ENCODE results near the gene PDIA6.

Gene PDIA6

GRCh38 chr2:10733566-10733925 lies 79.0 kb downstream of the PDIA6 start:
- no peak overlapping the region for H3K4me3 ChIP-seq (ENCODE audit: low read depth in 1 of 2, low read length in 2 of 2)
- no peak overlapping the region for H3K27ac ChIP-seq (ENCODE audit: low read depth, low read length)
- no peak overlapping the region for H3K9ac ChIP-seq (ENCODE audit: low read depth in 1 of 2, low read length in 2 of 2)
- no peaks in the 10 kb centered on the region for H3K36me3 ChIP-seq (ENCODE audit: control insufficient read depth in 1 of 2, insufficient read depth in 2 of 2, low read length in 2 of 2)
- no peaks in the 10 kb centered on the region for H3K9me3 ChIP-seq (ENCODE audit: control insufficient read depth in 1 of 2, low read length in 2 of 2)
- H3K4me1 ChIP-seq (ENCODE audit: control insufficient read depth in 1 of 2, insufficient read depth in 2 of 2, low read length in 2 of 2): no peaks in the 10 kb centered on the region
- peaks cover 0 to 2% of the 10 kb centered on the region in 2 donors for H3K27me3 ChIP-seq (ENCODE audit: control insufficient read depth in 1 of 2, insufficient read depth in 2 of 2, low read length in 2 of 2)

All from duodenal mucosa (tissue), 2 donors.